Gastrocnemius medialis (tissue), 4 donors: ENCODE results near the gene KRTCAP2. TPM values are rescaled to one million over a fixed set of nuclear protein-coding genes. Genes with fewer than 3 reads are reported as not detected.

ENCODE experiments used
- ATAC-seq, 2 donors: fragments of 150-250 bp; one replicate each; pipeline ENCODE4 v1.9.1; 2016
- DNase-seq, 2 donors: peaks; one replicate each; pipeline ENCODE4 v3.0.0-alpha.2; 2019
- H3K27ac ChIP-seq, 4 donors: fragments of 200-600 bp; sonication (generic); 1 replicate in 1 of 4; 2 replicates in 3 of 4; pipeline ENCODE4 v1.5.1; 2016 to 2018; ENCODE audit warnings: mild to moderate bottlenecking in 2 of 4, moderate library complexity in 1 of 4
- H3K27me3 ChIP-seq, 3 donors: fragments of 200-600 bp; sonication (generic) in 2 of 3; 1 replicate in 1 of 3; 2 replicates in 2 of 3; pipeline versions ENCODE4 v1.5.1 to v1.6.0; 2016 to 2019; ENCODE audit warnings: mild to moderate bottlenecking in 1 of 3, moderate library complexity in 1 of 3
- H3K36me3 ChIP-seq, 2 donors: fragments of 200-600 bp; sonication (generic) in 1 of 2; one replicate each; pipeline ENCODE4 v1.5.1; 2017 to 2018
- H3K4me1 ChIP-seq, 2 donors: fragments of 200-600 bp; sonication (generic) in 1 of 2; one replicate each; pipeline ENCODE4 v1.5.1; 2016 to 2017; ENCODE audit warnings: mild to moderate bottlenecking in 2 of 2
- H3K4me3 ChIP-seq, 4 donors: fragments of 200-600 bp; sonication (generic) in 3 of 4; 1 replicate in 1 of 4; 2 replicates in 3 of 4; pipeline ENCODE4 v1.5.1; 2016 to 2019; ENCODE audit warnings: mild to moderate bottlenecking in 2 of 4
- H3K9me3 ChIP-seq, 3 donors: fragments of 200-600 bp; sonication (generic) in 2 of 3; 1 replicate in 1 of 3; 2 replicates in 2 of 3; pipeline ENCODE4 v1.5.1; 2016 to 2019
- POLR2A ChIP-seq, 2 donors: fragments of 450-650 bp; IDR thresholded peaks; one replicate each; pipeline ENCODE4 v1.6.1; 2017; ENCODE audit warnings: antibody characterized with exemption in 2 of 2, mild to moderate bottlenecking in 2 of 2, moderate library complexity in 2 of 2
- in situ Hi-C, 4 donors: fragments of 200-750 bp; cut with MboI; loops; one replicate each; pipeline versions ENCODE4 v1.15.0 to v1.8.0; 2017; ENCODE audit warnings: low sequenced_read_pairs in 4 of 4
- intact Hi-C: fragments of 100-400 bp; cut with DNase I; formaldehyde crosslinking; loops from one replicate; pipeline ENCODE4 v1.15.1; 2023; ENCODE audit warnings: low total_unique reads
- total RNA-seq, 4 donors: library from RNA; depleted of rRNA; stranded (reverse); fragments of >200 nt; gene quantifications; one replicate each; pipeline versions ENCODE4 v1.1.0 to v1.2.3, GENCODE V29; 2016
- TF ChIP-seq, protein P1 (sequence below), 5 experiments: fragments of 450-650 bp in 3 of 5; fragments of 200-600 bp in 2 of 5; sonication (generic) in 2 of 5; IDR thresholded peaks in 4 of 5; conservative IDR thresholded peaks in 1 of 5; 1 replicate in 4 of 5; 2 replicates in 1 of 5; pipeline ENCODE4 v1.5.1; 2016 to 2019; ENCODE audit warnings: antibody characterized with exemption in 5 of 5, mild to moderate bottlenecking in 3 of 5, moderate library complexity in 3 of 5

Gene KRTCAP2
- total RNA-seq, 4 donors from 2014 or later, result 59.6 to 102 (median 91.6) TPM

GRCh38 chr1:155170806-155171205, 2.3 kb downstream of the KRTCAP2 start:
- intact Hi-C loops (loop anchor here (5.0 kb wide), 1 partner anchor 56 kb away; no protein-coding TSS in a partner anchor), in situ Hi-C loops (no loop called here)
- H3K27me3 ChIP-seq, result peaks cover 15 to 21% (median 18%) of the 10 kb centered on the region in 3 donors
- peaks cover 0 to 23% of the 10 kb centered on the region in 2 donors for H3K36me3 ChIP-seq
- no peaks in the 10 kb centered on the region for H3K9me3 ChIP-seq
- peaks cover 28 to 29% of the 10 kb centered on the region in 2 donors for H3K4me1 ChIP-seq
- no peak overlapping the region for H3K27ac ChIP-seq
- DNase-seq (no peak), ATAC-seq (no peak)
- no peak overlapping the region for H3K4me3 ChIP-seq
- no peak for TF ChIP-seq POLR2A (IDR thresholded peaks at IDR 0.05)
- TF ChIP-seq, protein P1, sequence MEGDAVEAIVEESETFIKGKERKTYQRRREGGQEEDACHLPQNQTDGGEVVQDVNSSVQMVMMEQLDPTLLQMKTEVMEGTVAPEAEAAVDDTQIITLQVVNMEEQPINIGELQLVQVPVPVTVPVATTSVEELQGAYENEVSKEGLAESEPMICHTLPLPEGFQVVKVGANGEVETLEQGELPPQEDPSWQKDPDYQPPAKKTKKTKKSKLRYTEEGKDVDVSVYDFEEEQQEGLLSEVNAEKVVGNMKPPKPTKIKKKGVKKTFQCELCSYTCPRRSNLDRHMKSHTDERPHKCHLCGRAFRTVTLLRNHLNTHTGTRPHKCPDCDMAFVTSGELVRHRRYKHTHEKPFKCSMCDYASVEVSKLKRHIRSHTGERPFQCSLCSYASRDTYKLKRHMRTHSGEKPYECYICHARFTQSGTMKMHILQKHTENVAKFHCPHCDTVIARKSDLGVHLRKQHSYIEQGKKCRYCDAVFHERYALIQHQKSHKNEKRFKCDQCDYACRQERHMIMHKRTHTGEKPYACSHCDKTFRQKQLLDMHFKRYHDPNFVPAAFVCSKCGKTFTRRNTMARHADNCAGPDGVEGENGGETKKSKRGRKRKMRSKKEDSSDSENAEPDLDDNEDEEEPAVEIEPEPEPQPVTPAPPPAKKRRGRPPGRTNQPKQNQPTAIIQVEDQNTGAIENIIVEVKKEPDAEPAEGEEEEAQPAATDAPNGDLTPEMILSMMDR (IDR thresholded peaks at IDR 0.05 in 4 of 5, conservative IDR thresholded peaks at IDR 0.05 in 1 of 5), result no peak

DNA sequence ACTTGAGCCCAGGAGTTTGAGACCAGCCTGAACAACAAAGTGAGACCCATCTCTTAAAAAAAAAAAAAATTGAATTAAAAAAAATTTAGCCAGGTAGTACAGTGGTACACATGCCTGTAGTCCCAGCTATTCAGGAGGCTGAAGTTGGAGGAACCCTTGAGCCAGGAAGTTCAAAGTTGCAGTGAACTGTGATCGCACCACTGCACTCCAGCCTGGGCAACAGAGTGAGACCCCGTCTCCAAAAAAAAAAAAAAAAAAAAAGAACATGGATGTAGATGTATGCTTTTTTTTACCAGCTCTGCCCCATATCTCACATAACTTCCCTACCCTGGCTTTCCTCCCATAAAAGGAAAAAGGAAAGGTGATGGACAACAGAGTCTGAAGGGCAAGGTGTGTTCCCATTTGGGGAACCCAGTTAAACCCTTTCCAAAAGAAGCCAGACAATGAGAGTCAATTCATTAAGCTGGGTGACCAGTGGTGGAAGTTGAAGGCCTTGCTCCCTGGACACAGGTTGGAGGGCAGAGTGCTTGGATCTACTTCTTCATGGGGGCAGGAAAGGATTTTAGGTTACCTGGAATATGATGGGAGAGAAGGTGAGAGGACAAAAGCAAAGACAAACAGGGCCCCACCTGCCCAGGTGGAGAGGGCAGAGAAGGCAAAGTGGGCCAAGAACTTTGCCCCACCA, 2.9 kb downstream of the KRTCAP2 start:
- Histone ChIP-seq H3K27ac (no peak overlapping the region), H3K36me3 (peaks cover 0 to 23% of the 10 kb centered on the region in 2 donors), H3K4me1 (peaks cover 29% of the 10 kb centered on the region in 2 donors), H3K9me3 (no peaks in the 10 kb centered on the region), H3K27me3 (peaks cover 15 to 17% (median 16%) of the 10 kb centered on the region in 3 donors), H3K4me3 (no peak overlapping the region)
- in situ Hi-C loops, result no loop called here
- no peak for DNase-seq
- no peak for ATAC-seq
- TF ChIP-seq, protein P1 (IDR thresholded peaks at IDR 0.05 in 4 of 5, conservative IDR thresholded peaks at IDR 0.05 in 1 of 5), result no peak
- no peak for TF ChIP-seq POLR2A (IDR thresholded peaks at IDR 0.05)
- intact Hi-C loops, result loop anchor here (5.0 kb wide), 1 partner anchor 57 kb away; no protein-coding TSS in a partner anchor

DNA sequence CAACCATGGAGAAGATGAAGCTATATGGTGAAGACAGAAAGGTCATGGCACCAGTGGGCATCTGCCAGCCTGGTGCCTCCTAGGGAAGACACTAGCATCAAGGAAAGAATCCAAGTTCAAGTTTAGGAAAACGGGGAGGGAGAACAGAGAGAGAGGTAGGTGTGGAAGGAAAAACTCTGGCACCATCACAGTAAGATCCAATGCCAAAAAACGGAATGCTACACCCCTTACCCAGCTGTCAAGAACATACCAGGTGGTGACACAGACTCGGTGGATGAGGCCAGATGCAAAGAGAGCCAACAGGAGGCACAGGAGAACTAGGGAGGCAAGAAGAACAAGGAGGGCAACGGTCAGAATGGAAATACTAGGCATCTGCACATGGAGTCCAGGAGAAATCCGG, 3.6 kb downstream of the KRTCAP2 start:
- peaks cover 9 to 10% (median 10%) of the 10 kb centered on the region in 3 donors for H3K27me3 ChIP-seq

DNA sequence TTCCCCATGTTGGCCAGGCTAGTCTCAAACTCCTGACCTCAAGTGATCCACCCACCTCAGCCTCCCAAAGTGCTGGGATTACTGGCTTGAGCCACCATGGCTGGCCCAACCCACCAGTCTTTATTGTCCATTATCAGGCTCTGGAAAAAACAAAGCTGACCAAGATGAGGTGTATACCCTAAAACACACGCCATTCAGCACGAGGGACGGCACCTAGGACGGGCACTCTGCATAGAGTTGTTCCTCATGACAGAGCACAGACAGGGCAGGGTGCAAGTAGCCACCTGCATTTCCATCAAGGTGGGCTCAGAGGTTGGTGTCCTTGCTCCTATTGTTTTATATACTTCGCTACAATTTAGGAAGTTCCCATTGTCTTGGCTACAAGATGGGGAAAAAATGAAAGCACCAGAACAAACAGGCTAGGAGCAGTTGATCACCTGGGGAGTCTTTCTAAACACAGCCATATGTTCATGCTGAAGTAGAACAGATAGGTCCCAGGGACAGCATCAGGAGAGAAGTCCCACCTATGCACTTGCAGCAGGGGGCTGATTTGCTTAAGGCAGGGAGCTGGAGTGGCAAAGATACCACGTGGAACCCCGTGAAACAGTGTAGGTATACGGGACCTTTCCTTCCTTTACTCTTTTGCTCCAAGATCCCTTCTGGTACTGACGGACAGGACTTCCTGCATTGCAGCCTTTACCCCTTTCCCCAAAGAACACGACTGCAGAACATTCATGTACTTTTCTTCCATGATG, 4.5 kb downstream of the KRTCAP2 start:
- Histone ChIP-seq H3K27ac (no peak overlapping the region), H3K27me3 (peaks cover under 1 to 1% (median under 1%) of the 10 kb centered on the region in 3 donors), H3K36me3 (peaks cover 0 to 23% of the 10 kb centered on the region in 2 donors), H3K4me3 (no peak overlapping the region), H3K4me1 (peaks cover 23 to 28% of the 10 kb centered on the region in 2 donors), H3K9me3 (no peaks in the 10 kb centered on the region)
- DNase-seq (no peak), ATAC-seq (no peak)
- intact Hi-C loops, result no loop called here
- in situ Hi-C loops, result loop anchor here (5.0 kb wide), 1 partner anchor 76 kb away; no protein-coding TSS in a partner anchor
- TF ChIP-seq POLR2A (IDR thresholded peaks at IDR 0.05), result no peak
- TF ChIP-seq, protein P1 (IDR thresholded peaks at IDR 0.05 in 4 of 5, conservative IDR thresholded peaks at IDR 0.05 in 1 of 5), result no peak

More for the DNA sequence above, 3.6 kb downstream of the KRTCAP2 start:
- intact Hi-C loops, result no loop called here
- in situ Hi-C loops, result loop anchor here (5.0 kb wide), 1 partner anchor 77 kb away; no protein-coding TSS in a partner anchor
- H3K9me3 ChIP-seq, result no peaks in the 10 kb centered on the region
- peaks cover 0 to 23% of the 10 kb centered on the region in 2 donors for H3K36me3 ChIP-seq
- no peak for ATAC-seq
- H3K27ac ChIP-seq, result no peak overlapping the region
- peaks cover 29% of the 10 kb centered on the region in 2 donors for H3K4me1 ChIP-seq
- TF ChIP-seq, protein P1 (IDR thresholded peaks at IDR 0.05 in 4 of 5, conservative IDR thresholded peaks at IDR 0.05 in 1 of 5), result no peak
- no peak for DNase-seq
- H3K4me3 ChIP-seq, result no peak overlapping the region
